OCI-M2 (cell line): ENCODE data around the gene LRRK1.
"Not testable (repeated sequence)": the region's sequence is repeated elsewhere in the genome, so short reads cannot be mapped to it uniquely, and the experiment has no call there.

ENCODE experiments used
- DNase-seq: peaks from one replicate; lab custom pipeline; 2025; ENCODE audit not compliant: unreplicated experiment; lab: John Stamatoyannopoulos, UW

Gene LRRK1

GRCh38 chr15:101066501-101067408, 147.6 kb downstream of the LRRK1 start:
- no peak for DNase-seq

GRCh38 chr15:101067660-101068522, 148.7 kb downstream of the LRRK1 start:
- no peak for DNase-seq

GRCh38 chr15:101068523-101068960, 149.4 kb downstream of the LRRK1 start:
- no peak for DNase-seq

GRCh38 chr15:101068961-101069653, 149.9 kb downstream of the LRRK1 start:
- no peak for DNase-seq

GRCh38 chr15:101069654-101069973, 150.5 kb downstream of the LRRK1 start:
- DNase-seq: no peak

GRCh38 chr15:101070024-101070423, 150.9 kb downstream of the LRRK1 start:
- no peak for DNase-seq

GRCh38 chr15:101070502-101071273, 151.5 kb downstream of the LRRK1 start:
- no peak for DNase-seq

- DNase-seq: no peak
Observed at GRCh38 chr15:101071651-101072050, 152.5 kb downstream of the LRRK1 start.

- not testable (repeated sequence) for DNase-seq
Observed at GRCh38 chr15:101072235-101072634, 153.1 kb downstream of the LRRK1 start.

- DNase-seq: not testable (repeated sequence)
Observed at GRCh38 chr15:101077806-101078668, 158.9 kb downstream of the LRRK1 start.

GRCh38 chr15:101078669-101079323, 159.6 kb downstream of the LRRK1 start:
- DNase-seq: no peak

- no peak for DNase-seq
Observed at GRCh38 chr15:101081900-101082299, 162.7 kb downstream of the LRRK1 start.

- DNase-seq: no peak
Observed at GRCh38 chr15:101083336-101084045, 164.3 kb downstream of the LRRK1 start.

GRCh38 chr15:101084801-101085200, 165.6 kb downstream of the LRRK1 start:
- no peak for DNase-seq

GRCh38 chr15:101085311-101085700, 166.1 kb downstream of the LRRK1 start:
- DNase-seq: no peak

GRCh38 chr15:101086394-101087171, 167.4 kb downstream of the LRRK1 start:
- no peak for DNase-seq

GRCh38 chr15:101087172-101087769, 168.1 kb downstream of the LRRK1 start:
- DNase-seq: no peak
